ENCODE measurements around the gene NPHP4. TPM values are rescaled to one million over a fixed set of nuclear protein-coding genes. Genes with fewer than 3 reads are reported as not detected.
"Not testable (repeated sequence)": the region's sequence is repeated elsewhere in the genome, so short reads cannot be mapped to it uniquely, and the experiment has no call there.

NPHP4 gene
- total RNA-seq, 1 experiment from 2014 or later: 20.0 TPM

GRCh38 chr1:5895446-5896406 is 96.5 kb downstream of the NPHP4 start:
- CTCF ChIA-PET: no interaction called here
- Histone ChIP-seq H3K79me2 (ENCODE audit: insufficient read depth, low read length) (no peaks in the 10 kb centered on the region), H4K20me1 (ENCODE audit: insufficient read depth) (no peaks in the 10 kb centered on the region), H3K4me2 (ENCODE audit: low read length) (no peak overlapping the region), H3K9me2 (ENCODE audit: insufficient read depth) (no peaks in the 10 kb centered on the region), H3K27me3 (ENCODE audit: insufficient read depth, low read length) (no peaks in the 10 kb centered on the region), H3K9ac (ENCODE audit: low read length) (no peak overlapping the region), H3K9me3 (ENCODE audit: control insufficient read depth in 1 of 2, insufficient read depth in 1 of 2, low read depth in 1 of 2, low read length in 2 of 2) (no peaks in the 10 kb centered on the region), H3K27ac (ENCODE audit: low read depth, low read length) (no peak overlapping the region), H3K36me3 (ENCODE audit: control insufficient read depth in 1 of 2, insufficient read depth in 2 of 2, low read length in 2 of 2) (peaks cover 0 to 3% of the 10 kb centered on the region in 2 experiments; a peak in 1 of 4 replicates), H3K4me1 (ENCODE audit: control insufficient read depth in 1 of 2, insufficient read depth in 2 of 2, low read length in 2 of 2) (no peaks in the 10 kb centered on the region), H2AFZ (ENCODE audit: low read depth, low read length, poor library complexity, severe bottlenecking) (no peak overlapping the region), H3K4me3 (replicated peaks in 1 of 2; ENCODE audit: low read depth in 1 of 2, low read length in 2 of 2) (no peak overlapping the region)
- POLR2A ChIA-PET: no interaction called here
- no TSS peak for BruUV-seq (replicated peaks)
- RAD21 ChIA-PET (ENCODE audit: low non-redundant PET in 1 of 2, low total read pairs in 2 of 2, uncharacterized antibody in 2 of 2, unreplicated experiment in 2 of 2): no interaction called here
- TF ChIP-seq ZFX (IDR thresholded peaks at IDR 0.05): no peak
- TF ChIP-seq EZH2phosphoT487 (IDR thresholded peaks at IDR 0.05; ENCODE audit: borderline replicate concordance): no peak
- no peak for TF ChIP-seq EGR1 (IDR thresholded peaks at IDR 0.05; ENCODE audit: low read depth)
- TF ChIP-seq TCF7L2 (IDR thresholded peaks at IDR 0.05; ENCODE audit: borderline replicate concordance, extremely low read depth, insufficient read depth, insufficient read length): no peak
- no peak for TF ChIP-seq ATF3 (IDR thresholded peaks at IDR 0.05)
- TF ChIP-seq YY1 (IDR thresholded peaks at IDR 0.05; ENCODE audit: extremely low read depth, insufficient replicate concordance, low read depth, low read length): no peak
- intact Hi-C loops (cut with micrococcal nuclease): no loop called here
- DNase-seq (ENCODE audit: low read depth, low spot score) (no peak), ATAC-seq (no peak)

GRCh38 chr1:5893699-5894278 is 98.4 kb downstream of the NPHP4 start:
- ATAC-seq; H3K9ac ChIP-seq (ENCODE audit: low read length); intact Hi-C loops (cut with micrococcal nuclease); H3K4me1 ChIP-seq (ENCODE audit: control insufficient read depth in 1 of 2, insufficient read depth in 2 of 2, low read length in 2 of 2); H3K27ac ChIP-seq (ENCODE audit: low read depth, low read length); H3K27me3 ChIP-seq (ENCODE audit: insufficient read depth, low read length); H3K9me3 ChIP-seq (ENCODE audit: control insufficient read depth in 1 of 2, insufficient read depth in 1 of 2, low read depth in 1 of 2, low read length in 2 of 2); H3K4me3 ChIP-seq (replicated peaks in 1 of 2; ENCODE audit: low read depth in 1 of 2, low read length in 2 of 2); H2AFZ ChIP-seq (ENCODE audit: low read depth, low read length, poor library complexity, severe bottlenecking); RAD21 ChIA-PET (ENCODE audit: low non-redundant PET in 1 of 2, low total read pairs in 2 of 2, uncharacterized antibody in 2 of 2, unreplicated experiment in 2 of 2); H3K79me2 ChIP-seq (ENCODE audit: insufficient read depth, low read length); H3K9me2 ChIP-seq (ENCODE audit: insufficient read depth); H3K36me3 ChIP-seq (ENCODE audit: control insufficient read depth in 1 of 2, insufficient read depth in 2 of 2, low read length in 2 of 2); POLR2A ChIA-PET; DNase-seq (ENCODE audit: low read depth, low spot score); BruUV-seq (replicated peaks); H3K4me2 ChIP-seq (ENCODE audit: low read length); H4K20me1 ChIP-seq (ENCODE audit: insufficient read depth): not testable (repeated sequence)
- CTCF ChIA-PET: interaction anchor here (1.1 to 1.6 kb wide), 2 partner anchors 148 to 1982 kb away, joined by 3 to 4 read pairs; no protein-coding TSS in a partner anchor
- TF ChIP-seq CTCF (IDR thresholded peaks at IDR 0.05 in 2 of 3, conservative IDR thresholded peaks at IDR 0.05 in 1 of 3; ENCODE audit: borderline replicate concordance in 1 of 3, insufficient read depth in 1 of 3, low read depth in 2 of 3, low read length in 2 of 3): peak in 2 of 3 experiments; percentile 38 to 42; a peak in 3 of 6 replicates
- TF ChIP-seq RAD21 (IDR thresholded peaks at IDR 0.05; ENCODE audit: low read depth): 0 out of 2 replicates have a peak, but pooled peaks have one; percentile 28
